GM23248 (cell line): Measurements from ENCODE around the gene SRC. TPM values are rescaled to one million over a fixed set of nuclear protein-coding genes. Genes with fewer than 3 reads are reported as not detected.

ENCODE experiments used
- DNase-seq: peaks from one replicate; pipeline ENCODE4 v3.0.0-alpha.2; 2015
- H2AFZ ChIP-seq: fragments of 200-600 bp; sonication (generic); 2 replicates; pipeline ENCODE4 v1.6.1; 2016; ENCODE audit warnings: antibody characterized with exemption
- H3F3A ChIP-seq: fragments of 200-600 bp; sonication (generic); 2 replicates; pipeline ENCODE4 v1.6.1; 2016; ENCODE audit warnings: mild to moderate bottlenecking, antibody characterized with exemption, mixed run types; ENCODE audit not compliant: insufficient read depth
- H3K27ac ChIP-seq: fragments of 200-600 bp; sonication (generic); 2 replicates; pipeline ENCODE4 v1.5.1; 2016; ENCODE audit warnings: mild to moderate bottlenecking
- H3K27me3 ChIP-seq: fragments of 200-600 bp; sonication (generic); replicated peaks from 2 replicates; pipeline ENCODE4 v1.6.1; 2016; ENCODE audit warnings: mild to moderate bottlenecking; ENCODE audit not compliant: insufficient read depth
- H3K36me3 ChIP-seq: fragments of 200-600 bp; sonication (generic); 2 replicates; pipeline ENCODE4 v1.6.1; 2016; ENCODE audit warnings: low read depth, mild to moderate bottlenecking
- H3K4me1 ChIP-seq: fragments of 200-600 bp; sonication (generic); 2 replicates; pipeline ENCODE4 v1.6.1; 2016; ENCODE audit warnings: mild to moderate bottlenecking; ENCODE audit not compliant: insufficient read depth
- H3K4me2 ChIP-seq: fragments of 200-600 bp; sonication (generic); one replicate; pipeline ENCODE4 v1.6.1; 2016; ENCODE audit warnings: mild to moderate bottlenecking; ENCODE audit not compliant: unreplicated experiment
- H3K4me3 ChIP-seq: fragments of 200-600 bp; sonication (generic); 2 replicates; pipeline ENCODE4 v1.5.1; 2016; ENCODE audit warnings: mild to moderate bottlenecking
- H3K79me2 ChIP-seq: fragments of 200-600 bp; sonication (generic); 2 replicates; pipeline ENCODE4 v1.6.1; 2016; ENCODE audit warnings: mild to moderate bottlenecking; ENCODE audit not compliant: insufficient read depth
- H3K9ac ChIP-seq: fragments of 200-600 bp; sonication (generic); 2 replicates; pipeline ENCODE4 v1.6.1; 2016; ENCODE audit warnings: mild to moderate bottlenecking
- H3K9me2 ChIP-seq: fragments of 200-600 bp; sonication (generic); 2 replicates; pipeline ENCODE4 v1.6.1; 2016; ENCODE audit warnings: mixed run types, mild to moderate bottlenecking, moderate library complexity; ENCODE audit not compliant: insufficient read depth
- H3K9me3 ChIP-seq: fragments of 200-600 bp; sonication (generic); one replicate; pipeline ENCODE4 v1.6.1; 2017; ENCODE audit warnings: low read depth
- H4K20me1 ChIP-seq: fragments of 200-600 bp; sonication (generic); 2 replicates; pipeline ENCODE4 v1.6.0; 2016; ENCODE audit not compliant: insufficient read depth
- EZH2 ChIP-seq: fragments of 200-600 bp; sonication (generic); IDR thresholded peaks from 2 replicates; pipeline ENCODE4 v1.6.1; 2018; ENCODE audit warnings: antibody characterized with exemption, mild to moderate bottlenecking; ENCODE audit not compliant: insufficient read depth, poor library complexity, severe bottlenecking
- EZH2phosphoT487 ChIP-seq: fragments of 200-600 bp; sonication (generic); IDR thresholded peaks from 2 replicates; pipeline ENCODE4 v1.6.1; 2018; ENCODE audit warnings: antibody characterized with exemption, moderate library complexity, mild to moderate bottlenecking, low read depth; ENCODE audit not compliant: insufficient read depth
- WGBS, 2 experiments: methylation state at CpG; one replicate each; pipeline ENCODE4 v1.1.6; 2015 to 2017; ENCODE audit warnings: low lambda C conversion rate in 2 of 2, low coverage in 1 of 2; ENCODE audit errors: missing lambda C conversion rate in 2 of 2; 5-methylcytosine and 5-hydroxymethylcytosine counted together
- in situ Hi-C: fragments of 300-500 bp; cut with MboI; formaldehyde crosslinking; loops from 2 replicates; pipeline ENCODE4 v1.15.0; 2020
- polyA plus RNA-seq: library from polyadenylated mRNA; unstranded; fragments of >200 nt; fragmentation: Nextera tagmentation; extraction: Ambion mirVana; gene quantifications from 2 replicates; pipeline ENCODE4 v1.2.1, GENCODE V29; 2016
- total RNA-seq: library from RNA; depleted of rRNA; stranded (reverse); fragments of >200 nt; shearing (Covaris generic); gene quantifications from 2 replicates; pipeline ENCODE4 v1.2.3, GENCODE V29; 2014; rRNA removed

Gene SRC
- total and polyA plus RNA-seq, 2 experiments from 2014 or later: 17.0 to 28.6 TPM

- Histone ChIP-seq H2AFZ (no peak overlapping the region), H3K79me2 (no peaks in the 10 kb centered on the region), H4K20me1 (no peaks in the 10 kb centered on the region), H3K27me3 (no peaks in the 10 kb centered on the region), H3K9ac (no peak overlapping the region), H3K4me2 (no peak overlapping the region), H3F3A (no peaks in the 10 kb centered on the region), H3K9me2 (no peaks in the 10 kb centered on the region), H3K9me3 (no peaks in the 10 kb centered on the region), H3K4me1 (no peaks in the 10 kb centered on the region), H3K36me3 (no peaks in the 10 kb centered on the region), H3K27ac (no peak overlapping the region), H3K4me3 (no peak overlapping the region)
- 19 to 30% methylated on average over 3 of the region's 3 CpGs for WGBS, 2 experiments
- in situ Hi-C loops: no loop called here
- DNase-seq: no peak
- TF ChIP-seq EZH2: no peak
- TF ChIP-seq EZH2phosphoT487: no peak
These were observed 107.3 kb downstream of the SRC start for GRCh38 chr20:37453288-37453687.

GRCh38 chr20:37453836-37454235 is 107.9 kb downstream of the SRC start:
- H3K4me1 ChIP-seq: no peaks in the 10 kb centered on the region
- H3F3A ChIP-seq: no peaks in the 10 kb centered on the region
- H3K9ac ChIP-seq: no peak overlapping the region
- 54 to 57% methylated on average over 5 of the region's 5 CpGs for WGBS, 2 experiments
- no peaks in the 10 kb centered on the region for H4K20me1 ChIP-seq
- in situ Hi-C loops: no loop called here
- no peaks in the 10 kb centered on the region for H3K36me3 ChIP-seq
- no peak overlapping the region for H3K27ac ChIP-seq
- H2AFZ ChIP-seq: no peak overlapping the region
- H3K4me2 ChIP-seq: no peak overlapping the region
- H3K27me3 ChIP-seq: no peaks in the 10 kb centered on the region
- no peaks in the 10 kb centered on the region for H3K9me2 ChIP-seq
- H3K4me3 ChIP-seq: no peak overlapping the region
- no peaks in the 10 kb centered on the region for H3K79me2 ChIP-seq
- no peak for DNase-seq
- H3K9me3 ChIP-seq: no peaks in the 10 kb centered on the region
- TF ChIP-seq EZH2 (no peak), EZH2phosphoT487 (no peak)

GRCh38 chr20:37454636-37455385 is 108.9 kb downstream of the SRC start:
- no peak overlapping the region for H3K9ac ChIP-seq
- in situ Hi-C loops: no loop called here
- no peak overlapping the region for H3K4me2 ChIP-seq
- H3K27ac ChIP-seq: no peak overlapping the region
- H3K4me3 ChIP-seq: no peak overlapping the region
- H3K4me1 ChIP-seq: no peaks in the 10 kb centered on the region
- H3K79me2 ChIP-seq: no peaks in the 10 kb centered on the region
- no peaks in the 10 kb centered on the region for H3K9me3 ChIP-seq
- H3K9me2 ChIP-seq: no peaks in the 10 kb centered on the region
- no peaks in the 10 kb centered on the region for H4K20me1 ChIP-seq
- TF ChIP-seq EZH2phosphoT487: no peak
- no peak for TF ChIP-seq EZH2
- H3K36me3 ChIP-seq: no peaks in the 10 kb centered on the region
- no peak overlapping the region for H2AFZ ChIP-seq
- no peaks in the 10 kb centered on the region for H3F3A ChIP-seq
- no peak for DNase-seq
- no peaks in the 10 kb centered on the region for H3K27me3 ChIP-seq

Other genes with a start within 250 kb of the SRC start
- gene RPN2, start 166.8 kb upstream of the SRC start, total RNA-seq: 339 and 368 TPM in 2 replicates
- 370 and 379 TPM in 2 replicates for gene RPN2, start 166.8 kb upstream of the SRC start, polyA plus RNA-seq
- 0.25 and 4.2 TPM in 2 replicates for gene MROH8, start 166.6 kb upstream of the SRC start, total RNA-seq
- gene MROH8, start 166.6 kb upstream of the SRC start, polyA plus RNA-seq: 0.89 and 1.0 TPM in 2 replicates
- gene GHRH, start 84.3 kb upstream of the SRC start, total RNA-seq: not detected in 2 replicates
- gene GHRH, start 84.3 kb upstream of the SRC start, polyA plus RNA-seq: not detected in 2 replicates
- gene MANBAL, start 56.5 kb upstream of the SRC start, total RNA-seq: 23.6 and 24.8 TPM in 2 replicates
- 96.3 and 105 TPM in 2 replicates for gene MANBAL, start 56.5 kb upstream of the SRC start, polyA plus RNA-seq
- gene NNAT, start 175.1 kb downstream of the SRC start, total RNA-seq: not detected in 2 replicates
- 0.32 and 0.90 TPM in 2 replicates for gene NNAT, start 175.1 kb downstream of the SRC start, polyA plus RNA-seq
- gene BLCAP, start 181.7 kb downstream of the SRC start, total RNA-seq: 80.0 and 83.7 TPM in 2 replicates
- gene BLCAP, start 181.7 kb downstream of the SRC start, polyA plus RNA-seq: 97.5 and 100 TPM in 2 replicates